ENCODE data around the gene IGFALS.

GRCh38 chr16:1775846-1776671, 17.4 kb downstream of the IGFALS start:
- TF ChIP-seq ZNF8 (CRISPR knock-in tag; IDR thresholded peaks at IDR 0.05): no peak
- no peak for TF ChIP-seq GLIS3 (CRISPR knock-in tag; IDR thresholded peaks at IDR 0.05)
- TF ChIP-seq TOX (CRISPR knock-in tag; IDR thresholded peaks at IDR 0.05; ENCODE audit: borderline replicate concordance): no peak
- TF ChIP-seq, protein P1, sequence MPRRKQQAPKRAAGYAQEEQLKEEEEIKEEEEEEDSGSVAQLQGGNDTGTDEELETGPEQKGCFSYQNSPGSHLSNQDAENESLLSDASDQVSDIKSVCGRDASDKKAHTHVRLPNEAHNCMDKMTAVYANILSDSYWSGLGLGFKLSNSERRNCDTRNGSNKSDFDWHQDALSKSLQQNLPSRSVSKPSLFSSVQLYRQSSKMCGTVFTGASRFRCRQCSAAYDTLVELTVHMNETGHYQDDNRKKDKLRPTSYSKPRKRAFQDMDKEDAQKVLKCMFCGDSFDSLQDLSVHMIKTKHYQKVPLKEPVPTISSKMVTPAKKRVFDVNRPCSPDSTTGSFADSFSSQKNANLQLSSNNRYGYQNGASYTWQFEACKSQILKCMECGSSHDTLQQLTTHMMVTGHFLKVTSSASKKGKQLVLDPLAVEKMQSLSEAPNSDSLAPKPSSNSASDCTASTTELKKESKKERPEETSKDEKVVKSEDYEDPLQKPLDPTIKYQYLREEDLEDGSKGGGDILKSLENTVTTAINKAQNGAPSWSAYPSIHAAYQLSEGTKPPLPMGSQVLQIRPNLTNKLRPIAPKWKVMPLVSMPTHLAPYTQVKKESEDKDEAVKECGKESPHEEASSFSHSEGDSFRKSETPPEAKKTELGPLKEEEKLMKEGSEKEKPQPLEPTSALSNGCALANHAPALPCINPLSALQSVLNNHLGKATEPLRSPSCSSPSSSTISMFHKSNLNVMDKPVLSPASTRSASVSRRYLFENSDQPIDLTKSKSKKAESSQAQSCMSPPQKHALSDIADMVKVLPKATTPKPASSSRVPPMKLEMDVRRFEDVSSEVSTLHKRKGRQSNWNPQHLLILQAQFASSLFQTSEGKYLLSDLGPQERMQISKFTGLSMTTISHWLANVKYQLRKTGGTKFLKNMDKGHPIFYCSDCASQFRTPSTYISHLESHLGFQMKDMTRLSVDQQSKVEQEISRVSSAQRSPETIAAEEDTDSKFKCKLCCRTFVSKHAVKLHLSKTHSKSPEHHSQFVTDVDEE (CRISPR knock-in tag; IDR thresholded peaks at IDR 0.05): no peak
- TF ChIP-seq ZFP30 (CRISPR knock-in tag; IDR thresholded peaks at IDR 0.05): no peak
- TF ChIP-seq, protein P2, sequence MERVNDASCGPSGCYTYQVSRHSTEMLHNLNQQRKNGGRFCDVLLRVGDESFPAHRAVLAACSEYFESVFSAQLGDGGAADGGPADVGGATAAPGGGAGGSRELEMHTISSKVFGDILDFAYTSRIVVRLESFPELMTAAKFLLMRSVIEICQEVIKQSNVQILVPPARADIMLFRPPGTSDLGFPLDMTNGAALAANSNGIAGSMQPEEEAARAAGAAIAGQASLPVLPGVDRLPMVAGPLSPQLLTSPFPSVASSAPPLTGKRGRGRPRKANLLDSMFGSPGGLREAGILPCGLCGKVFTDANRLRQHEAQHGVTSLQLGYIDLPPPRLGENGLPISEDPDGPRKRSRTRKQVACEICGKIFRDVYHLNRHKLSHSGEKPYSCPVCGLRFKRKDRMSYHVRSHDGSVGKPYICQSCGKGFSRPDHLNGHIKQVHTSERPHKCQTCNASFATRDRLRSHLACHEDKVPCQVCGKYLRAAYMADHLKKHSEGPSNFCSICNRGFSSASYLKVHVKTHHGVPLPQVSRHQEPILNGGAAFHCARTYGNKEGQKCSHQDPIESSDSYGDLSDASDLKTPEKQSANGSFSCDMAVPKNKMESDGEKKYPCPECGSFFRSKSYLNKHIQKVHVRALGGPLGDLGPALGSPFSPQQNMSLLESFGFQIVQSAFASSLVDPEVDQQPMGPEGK (CRISPR knock-in tag; IDR thresholded peaks at IDR 0.05; ENCODE audit: borderline replicate concordance): no peak
- TF ChIP-seq ZNF565 (CRISPR knock-in tag; conservative IDR thresholded peaks at IDR 0.05; ENCODE audit: low read depth): no peak
